T-helper 22 cell (primary cell): ENCODE measurements around the gene LAMA3.
A peak's percentile ranks its signal among the peaks of the same experiment; 100 is the strongest.

ENCODE experiments used
- DNase-seq: peaks from one replicate; pipeline ENCODE4 v3.0.0-alpha.2; 2020; ENCODE audit warnings: low read depth

LAMA3 gene

DNA sequence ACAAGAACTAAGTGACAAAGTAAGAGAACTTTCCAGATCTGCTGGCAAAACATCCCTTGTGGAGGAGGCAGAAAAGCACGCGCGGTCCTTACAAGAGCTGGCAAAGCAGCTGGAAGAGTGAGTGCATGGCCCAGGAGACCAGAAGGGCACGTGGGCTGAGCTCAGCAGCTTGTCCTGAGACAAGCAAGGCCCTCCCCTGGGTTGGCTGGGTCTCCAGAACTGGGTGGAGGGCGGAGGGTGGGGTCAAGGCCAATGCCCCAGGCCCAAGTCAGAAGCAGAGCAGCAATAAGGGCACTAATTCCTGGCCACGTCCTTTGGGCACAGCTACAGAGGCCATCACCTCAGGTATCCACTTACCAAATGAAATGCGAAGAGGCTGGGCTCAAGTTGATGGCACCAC is 214.7 kb downstream of the LAMA3 start:
- DNase-seq: no peak

- DNase-seq: no peak
Measured at GRCh38 chr18:23906658-23907057, 217.4 kb downstream of the LAMA3 start.

- DNase-seq: no peak
Measured at GRCh38 chr18:23908827-23909226, 219.6 kb downstream of the LAMA3 start.

GRCh38 chr18:23910032-23910431 is 220.8 kb downstream of the LAMA3 start:
- no peak for DNase-seq

- no peak for DNase-seq
Measured at GRCh38 chr18:23912356-23912755, 223.1 kb downstream of the LAMA3 start.

- DNase-seq: no peak
Measured at GRCh38 chr18:23916338-23916737, 227.1 kb downstream of the LAMA3 start.

DNA sequence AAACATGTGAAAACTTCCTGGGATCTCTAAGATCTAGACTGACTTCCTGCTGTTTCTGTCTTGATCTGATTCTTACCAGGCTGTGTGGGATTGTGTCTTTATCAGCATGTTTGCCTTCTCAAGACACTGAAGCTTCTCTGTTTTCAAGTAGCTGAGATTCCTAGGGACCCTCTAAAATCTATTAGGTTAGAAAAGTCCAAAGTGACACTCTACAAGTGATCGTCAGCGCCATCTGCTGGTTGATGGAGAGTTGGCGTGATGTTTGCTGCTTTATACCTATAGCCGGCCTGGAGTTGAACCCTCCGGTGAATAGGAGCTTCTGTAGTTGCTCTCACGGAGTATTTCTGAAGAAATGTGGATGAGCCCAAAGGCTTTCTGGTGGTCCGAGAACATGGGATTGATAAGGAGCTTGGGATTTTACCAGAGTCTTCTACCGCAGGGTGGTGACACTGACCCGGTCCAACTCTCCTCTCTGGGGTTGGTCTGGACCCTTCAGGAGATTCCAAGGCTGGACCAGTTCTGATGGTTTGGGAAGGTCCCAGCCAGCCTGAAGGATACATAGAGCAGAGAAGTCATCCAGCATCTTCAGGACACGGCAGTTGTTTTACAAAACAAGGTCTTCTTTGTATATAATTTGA is 229.3 kb downstream of the LAMA3 start:
- peak; percentile 45 for DNase-seq

DNA sequence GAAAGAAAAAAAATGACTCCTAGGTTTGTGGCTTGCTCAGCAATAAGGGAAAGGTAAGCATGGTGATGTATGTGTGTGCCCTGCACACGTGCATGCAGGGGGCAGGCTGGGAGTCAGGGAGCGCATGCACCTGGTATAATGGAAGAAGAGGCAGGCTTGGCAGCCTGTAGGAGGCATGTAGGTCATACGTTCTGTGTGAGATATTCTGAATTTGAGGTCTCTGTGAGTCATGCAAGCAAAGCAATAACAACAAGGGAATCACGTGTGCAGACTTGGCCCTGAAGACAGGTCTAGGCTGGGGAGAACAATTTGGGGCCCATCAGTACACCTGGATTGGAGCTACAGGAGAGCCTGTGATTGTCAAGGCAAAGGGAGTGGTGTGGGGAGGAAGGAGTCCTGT is 230.8 kb downstream of the LAMA3 start:
- DNase-seq: no peak

- no peak for DNase-seq
Measured at GRCh38 chr18:23921716-23922285, 232.5 kb downstream of the LAMA3 start.

- DNase-seq: no peak
Measured at GRCh38 chr18:23922939-23923338, 233.7 kb downstream of the LAMA3 start.

DNA sequence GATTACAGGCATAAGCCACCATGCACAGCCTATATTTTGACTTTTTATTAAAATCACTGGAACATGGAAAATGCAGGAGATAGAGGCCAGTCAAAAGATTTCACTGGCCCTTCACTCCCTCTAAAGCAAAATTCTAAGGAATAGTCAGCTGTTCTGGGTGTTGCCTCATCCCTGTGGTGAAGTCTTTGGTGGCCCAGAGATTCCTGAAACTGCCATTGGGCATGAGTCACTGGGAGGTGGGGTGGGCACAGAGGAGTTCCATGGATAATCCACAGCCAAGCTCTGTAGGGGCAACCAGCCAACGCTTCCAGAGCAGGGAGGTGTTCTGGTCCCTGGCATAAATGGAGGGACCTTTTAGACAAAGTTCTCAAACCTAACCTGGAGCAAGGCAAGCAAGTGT is 235.6 kb downstream of the LAMA3 start:
- no peak for DNase-seq

DNA sequence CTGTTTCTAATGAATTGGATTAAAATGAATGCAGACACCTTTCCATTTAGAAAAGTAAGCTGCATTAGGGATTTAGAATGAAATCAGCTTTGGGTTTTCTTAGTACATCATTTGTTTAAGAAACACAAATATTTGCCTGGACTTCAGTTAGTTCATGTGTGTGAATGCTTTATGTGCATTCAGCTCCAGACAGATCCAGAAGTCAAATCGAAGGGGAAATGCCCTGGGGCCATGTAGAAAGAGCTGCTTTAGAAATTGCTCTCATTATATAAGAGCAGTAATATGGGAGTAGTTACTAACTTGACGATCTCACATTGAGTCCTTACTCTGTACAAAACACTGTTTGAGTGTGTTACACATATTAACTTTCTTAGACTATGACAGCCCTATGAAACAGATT is 237.3 kb downstream of the LAMA3 start:
- no peak for DNase-seq

GRCh38 chr18:23927821-23928746 is 238.8 kb downstream of the LAMA3 start:
- DNase-seq: no peak

DNA sequence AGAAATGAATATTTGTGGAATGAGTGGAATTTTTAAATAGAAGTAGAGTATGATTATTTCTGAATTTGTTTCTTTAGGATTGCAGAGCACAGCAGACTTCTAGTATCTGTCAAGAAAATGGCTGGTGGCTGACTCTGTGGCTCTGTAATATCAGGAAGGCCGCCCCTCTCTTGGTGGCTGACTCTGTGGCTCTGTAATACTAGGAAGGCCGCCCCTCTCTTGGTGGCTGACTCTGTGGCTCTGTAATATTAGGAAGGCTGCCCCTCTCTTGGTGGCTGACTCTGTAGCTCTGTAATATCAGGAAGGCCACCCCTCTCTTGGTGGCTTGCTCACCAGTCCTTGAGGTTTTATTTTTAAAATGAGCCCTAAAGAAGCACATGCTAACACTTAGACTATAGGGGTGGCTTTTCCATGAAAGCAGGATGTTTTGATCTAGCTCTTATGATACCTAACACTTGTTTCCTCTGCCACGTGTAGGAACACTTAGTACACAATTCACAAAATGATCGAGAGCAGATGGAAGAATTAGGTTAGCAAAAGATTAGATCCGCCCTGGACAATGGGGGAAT is 240.2 kb downstream of the LAMA3 start:
- no peak for DNase-seq

DNA sequence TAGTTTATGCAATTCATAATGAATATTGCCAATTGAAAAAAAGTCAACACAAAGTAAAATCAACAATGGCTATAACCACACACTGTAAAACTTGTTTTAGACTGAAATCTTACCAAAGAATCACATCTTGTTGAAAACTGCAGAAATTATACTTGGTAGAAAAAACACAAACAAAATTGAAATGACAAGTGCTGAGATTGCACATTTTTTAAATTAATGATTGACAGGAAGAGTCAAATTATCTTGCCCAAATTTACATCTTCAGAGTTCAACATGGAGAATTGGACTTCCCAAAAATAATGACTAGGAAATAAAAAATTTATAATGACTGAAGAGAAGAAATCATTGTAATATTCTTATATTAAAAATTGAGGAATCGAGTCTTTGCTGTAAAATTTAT is 240.7 kb downstream of the LAMA3 start:
- DNase-seq: no peak

- DNase-seq: no peak
Measured at GRCh38 chr18:23932385-23933067, 243.3 kb downstream of the LAMA3 start.

DNA sequence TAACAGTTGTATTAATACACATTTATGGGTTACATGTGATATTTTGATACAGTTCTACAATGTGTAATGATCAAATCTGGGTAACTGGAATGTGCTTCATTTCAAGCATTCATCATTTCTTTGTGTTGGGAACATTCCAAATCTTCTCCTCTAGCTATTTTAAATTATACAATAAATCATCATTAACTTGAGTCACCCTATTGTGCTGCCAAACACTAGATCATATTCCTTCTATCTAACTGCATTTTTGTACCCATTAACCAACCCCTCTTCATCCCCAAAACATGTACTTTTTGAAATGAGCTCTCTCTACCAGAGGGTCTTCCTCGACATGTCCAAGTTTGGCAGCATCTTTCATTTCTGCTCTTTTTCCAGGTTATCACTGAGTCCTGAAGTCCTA is 244.2 kb downstream of the LAMA3 start:
- DNase-seq: no peak

DNA sequence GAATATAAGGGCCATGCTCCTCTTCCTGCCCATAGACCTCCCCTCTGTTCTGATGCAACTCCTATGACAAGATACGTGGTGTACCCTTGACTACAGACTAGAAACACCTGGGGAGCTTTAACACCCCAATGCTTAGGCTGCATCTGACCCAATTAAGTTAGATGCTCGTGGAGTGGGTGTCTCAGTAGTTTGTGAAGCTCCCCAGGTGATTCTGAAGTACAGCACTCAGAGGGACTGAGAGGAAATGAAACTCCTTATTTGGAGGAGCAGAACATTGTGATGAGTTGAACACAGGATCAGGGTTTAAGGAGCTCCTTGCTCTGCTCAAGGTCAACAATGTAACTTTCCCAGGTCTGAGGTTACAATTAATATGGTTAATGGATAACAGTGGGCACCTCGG is 245.0 kb downstream of the LAMA3 start:
- DNase-seq: no peak

DNA sequence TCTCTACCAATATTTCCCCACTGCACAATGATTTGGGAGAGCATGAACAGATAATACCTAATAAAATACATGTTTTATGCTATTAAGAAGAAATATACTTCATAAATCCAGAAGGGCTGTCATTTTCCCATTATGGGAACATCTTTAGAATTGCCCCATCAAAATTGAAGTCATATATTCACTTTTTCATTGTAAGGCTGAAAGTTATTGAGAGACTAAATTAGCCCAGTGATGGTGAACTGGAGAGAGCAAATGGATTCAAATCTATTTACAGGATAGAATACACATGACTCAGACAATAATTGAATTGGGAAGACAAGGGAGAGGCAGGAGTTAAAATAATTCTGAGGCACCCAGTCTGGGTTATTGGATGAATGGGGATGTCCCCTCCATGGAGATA is 245.6 kb downstream of the LAMA3 start:
- DNase-seq: no peak

- no peak for DNase-seq
Measured at GRCh38 chr18:23935804-23936203, 246.6 kb downstream of the LAMA3 start.

- DNase-seq: no peak
Measured at GRCh38 chr18:23936381-23936958, 247.2 kb downstream of the LAMA3 start.
